IPS DF 6.9 (cell line): ENCODE data around the gene MCF2L.

ENCODE experiments used
- DNase-seq: peaks from one replicate; pipeline ENCODE4 v3.0.0-alpha.2; 2013; ENCODE audit warnings: low read depth, low spot score
- H3K27ac ChIP-seq: one replicate; pipeline ENCODE4 v1.5.1; 2013; ENCODE audit warnings: low read length, control low read depth
- H3K27me3 ChIP-seq: 2 replicates; pipeline ENCODE4 v1.6.1; 2013; ENCODE audit warnings: mild to moderate bottlenecking, low read length; ENCODE audit not compliant: control insufficient read depth, insufficient read depth
- H3K36me3 ChIP-seq: 2 replicates; pipeline ENCODE4 v1.6.1; 2013; ENCODE audit warnings: low read length; ENCODE audit not compliant: control insufficient read depth, insufficient read depth
- H3K4me1 ChIP-seq: 2 replicates; pipeline ENCODE4 v1.6.1; 2013; ENCODE audit warnings: low read length; ENCODE audit not compliant: control insufficient read depth, insufficient read depth
- H3K4me3 ChIP-seq: 2 replicates; pipeline ENCODE4 v1.5.1; 2013; ENCODE audit warnings: mild to moderate bottlenecking, low read length
- H3K9me3 ChIP-seq: 2 replicates; pipeline ENCODE4 v1.6.1; 2013; ENCODE audit warnings: low read length, inconsistent platforms; ENCODE audit not compliant: control insufficient read depth, insufficient read depth
- WGBS: extraction: QIAGEN DNeasy Blood & Tissue Kit; methylation state at CpG from one replicate; pipeline ENCODE4 v1.1.7; 2013; ENCODE audit warnings: mixed read lengths, missing lambda C conversion rate; ENCODE audit not compliant: insufficient read length, insufficient coverage; 5-methylcytosine and 5-hydroxymethylcytosine counted together

Gene MCF2L

GRCh38 chr13:113116206-113116800, 147.3 kb downstream of the MCF2L start:
- no peak overlapping the region for H3K27ac ChIP-seq
- no peak overlapping the region for H3K4me3 ChIP-seq
- WGBS: no CpG with 5 or more reads among the region's 10 CpGs
- H3K36me3 ChIP-seq: peaks cover 3% of the 10 kb centered on the region; the same call in 1 of the 2 replicates
- DNase-seq: no peak
- no peaks in the 10 kb centered on the region for H3K4me1 ChIP-seq
- H3K27me3 ChIP-seq: peaks cover 4% of the 10 kb centered on the region; the same call in 1 of the 2 replicates
- no peaks in the 10 kb centered on the region for H3K9me3 ChIP-seq

- H3K27ac ChIP-seq: no peak overlapping the region
- H3K4me3 ChIP-seq: no peak overlapping the region
- DNase-seq: no peak
- no CpG with 5 or more reads among the region's 10 CpGs for WGBS
- peaks cover 3% of the 10 kb centered on the region; the same call in 1 of the 2 replicates for H3K36me3 ChIP-seq
- no peaks in the 10 kb centered on the region for H3K9me3 ChIP-seq
- peaks cover 2% of the 10 kb centered on the region; the same call in 1 of the 2 replicates for H3K27me3 ChIP-seq
- H3K4me1 ChIP-seq: no peaks in the 10 kb centered on the region
These were observed 147.9 kb downstream of the MCF2L start for GRCh38 chr13:113116871-113117271.

GRCh38 chr13:113117335-113117872, 148.4 kb downstream of the MCF2L start:
- H3K4me3 ChIP-seq: no peak overlapping the region

DNA sequence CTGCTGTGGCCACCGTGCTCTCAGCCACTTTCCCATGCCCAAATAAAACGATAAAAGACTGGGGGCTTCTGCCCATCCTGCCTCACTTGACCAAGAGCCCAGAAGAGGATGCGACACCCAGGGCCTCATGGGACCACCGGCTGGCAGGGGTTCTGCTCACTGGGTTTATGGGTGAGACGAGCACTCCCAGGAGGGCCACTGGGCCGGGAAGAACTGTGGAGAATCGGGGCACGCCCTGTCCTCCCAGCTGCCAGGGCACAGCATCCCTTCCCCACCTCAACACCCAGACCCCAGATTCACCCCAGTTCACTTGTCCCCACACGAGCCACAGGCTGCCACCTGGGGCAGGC, 148.9 kb downstream of the MCF2L start:
- no peak for DNase-seq
- Histone ChIP-seq H3K4me3 (no peak overlapping the region), H3K27me3 (peaks cover 1% of the 10 kb centered on the region; the same call in 1 of the 2 replicates), H3K9me3 (no peaks in the 10 kb centered on the region), H3K4me1 (peaks cover 2% of the 10 kb centered on the region; the same call in 1 of the 2 replicates), H3K27ac (no peak overlapping the region), H3K36me3 (peaks cover 3% of the 10 kb centered on the region; the same call in 1 of the 2 replicates)
- WGBS: no CpG with 5 or more reads among the region's 9 CpGs

More at GRCh38 chr13:113117335-113117872, 148.4 kb downstream of the MCF2L start:
- H3K27ac ChIP-seq: no peak overlapping the region
- no peak for DNase-seq
- no CpG with 5 or more reads among the region's 26 CpGs for WGBS
- no peaks in the 10 kb centered on the region for H3K4me1 ChIP-seq
- peaks cover 3% of the 10 kb centered on the region; the same call in 1 of the 2 replicates for H3K36me3 ChIP-seq
- H3K9me3 ChIP-seq: no peaks in the 10 kb centered on the region
- H3K27me3 ChIP-seq: peaks cover 2% of the 10 kb centered on the region; the same call in 1 of the 2 replicates

GRCh38 chr13:113118261-113119021, 149.4 kb downstream of the MCF2L start:
- WGBS: no CpG with 5 or more reads among the region's 42 CpGs
- Histone ChIP-seq H3K36me3 (peaks cover 3% of the 10 kb centered on the region; the same call in 1 of the 2 replicates), H3K4me3 (no peak overlapping the region)

GRCh38 chr13:113119166-113119821, 150.3 kb downstream of the MCF2L start:
- no peaks in the 10 kb centered on the region for H3K27me3 ChIP-seq
- DNase-seq: no peak
- no peak overlapping the region for H3K4me3 ChIP-seq
- no peak overlapping the region for H3K27ac ChIP-seq
- WGBS: no CpG with 5 or more reads among the region's 16 CpGs
- H3K4me1 ChIP-seq: peaks cover 2% of the 10 kb centered on the region; the same call in 1 of the 2 replicates
- H3K36me3 ChIP-seq: peaks cover 3% of the 10 kb centered on the region; the same call in 1 of the 2 replicates
- no peaks in the 10 kb centered on the region for H3K9me3 ChIP-seq

More at GRCh38 chr13:113118261-113119021, 149.4 kb downstream of the MCF2L start:
- Histone ChIP-seq H3K4me1 (peaks cover 2% of the 10 kb centered on the region; the same call in 1 of the 2 replicates), H3K9me3 (no peaks in the 10 kb centered on the region), H3K27me3 (no peaks in the 10 kb centered on the region), H3K27ac (no peak overlapping the region)
- DNase-seq: no peak

DNA sequence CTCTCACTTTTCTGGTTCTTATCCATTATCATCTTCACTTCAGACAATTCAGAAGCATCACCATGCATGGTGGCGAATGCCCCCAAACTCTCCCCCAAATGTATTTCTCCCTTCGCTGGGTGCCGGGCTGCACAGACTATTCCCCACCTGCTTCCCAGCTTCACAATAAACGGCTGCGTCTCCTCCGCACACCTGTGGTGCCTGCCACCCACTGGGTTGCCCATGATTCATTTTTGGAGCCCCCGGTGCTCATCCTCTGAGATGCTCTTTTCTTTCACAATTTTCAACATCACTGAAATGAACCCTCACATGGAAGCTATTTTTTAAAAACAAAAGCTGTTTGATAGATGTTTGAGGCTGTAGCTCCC, 150.8 kb downstream of the MCF2L start:
- Histone ChIP-seq H3K4me3 (no peak overlapping the region), H3K36me3 (no peaks in the 10 kb centered on the region), H3K4me1 (peaks cover 2% of the 10 kb centered on the region; the same call in 1 of the 2 replicates), H3K27me3 (no peaks in the 10 kb centered on the region), H3K27ac (no peak overlapping the region), H3K9me3 (no peaks in the 10 kb centered on the region)
- no peak for DNase-seq
- no CpG with 5 or more reads among the region's 7 CpGs for WGBS

GRCh38 chr13:113120300-113121182, 151.5 kb downstream of the MCF2L start:
- Histone ChIP-seq H3K4me3 (no peak overlapping the region), H3K4me1 (peaks cover 2% of the 10 kb centered on the region; the same call in 1 of the 2 replicates), H3K36me3 (no peaks in the 10 kb centered on the region), H3K27me3 (no peaks in the 10 kb centered on the region), H3K9me3 (no peaks in the 10 kb centered on the region), H3K27ac (no peak overlapping the region)
- WGBS: no CpG with 5 or more reads among the region's 19 CpGs
- no peak for DNase-seq

DNA sequence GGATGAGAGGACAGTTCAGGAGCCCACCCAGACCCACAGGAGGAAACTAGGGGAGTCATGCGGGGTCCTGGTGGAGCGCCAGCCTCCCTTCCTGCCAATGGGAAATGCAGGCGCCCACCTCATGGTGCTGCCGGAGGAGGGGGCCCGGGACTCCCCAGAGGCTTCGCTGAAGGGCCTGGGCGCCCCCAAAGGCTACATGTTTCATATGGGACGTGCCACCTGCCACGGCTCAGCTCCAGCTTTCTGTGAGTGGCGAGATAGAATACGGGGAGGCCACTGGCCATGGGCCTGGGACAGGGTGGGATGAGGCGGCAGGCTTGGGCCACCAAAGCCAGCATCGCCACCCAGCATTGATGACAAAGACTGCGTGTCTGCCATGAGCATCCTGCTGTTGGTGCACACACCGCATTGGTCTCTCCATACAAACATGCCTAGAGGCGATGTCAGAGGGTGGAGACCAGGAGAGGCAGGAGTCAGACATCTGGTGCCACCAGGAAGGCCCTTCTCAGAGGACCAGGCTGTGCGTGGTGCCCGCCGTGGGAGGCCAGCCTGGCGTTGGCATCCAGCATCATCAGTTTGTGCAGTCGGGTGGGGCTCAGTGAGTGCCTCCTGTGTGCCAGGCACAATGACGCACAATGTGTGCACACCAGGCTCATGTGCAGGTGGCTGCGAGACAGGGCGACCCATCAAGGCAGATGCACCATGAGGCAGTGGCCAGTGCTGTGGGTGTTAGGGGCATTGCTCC, 152.3 kb downstream of the MCF2L start:
- WGBS: no CpG with 5 or more reads among the region's 24 CpGs
- Histone ChIP-seq H3K4me3 (no peak overlapping the region), H3K9me3 (no peaks in the 10 kb centered on the region), H3K4me1 (peaks cover 2% of the 10 kb centered on the region; the same call in 1 of the 2 replicates), H3K27me3 (no peaks in the 10 kb centered on the region), H3K36me3 (no peaks in the 10 kb centered on the region), H3K27ac (no peak overlapping the region)
- DNase-seq: no peak
